Tibial nerve (tissue), 4 donors: ENCODE results near the gene NOS1.

Source experiments
- EP300 ChIP-seq, 2 donors: sonication (generic); formaldehyde crosslinking; IDR thresholded peaks; one replicate each; pipeline ENCODE4 v1.6.1; 2017; ENCODE audit warnings: antibody characterized with exemption in 2 of 2, mild to moderate bottlenecking in 1 of 2
- POLR2A ChIP-seq, 2 donors: fragments of 450-650 bp; IDR thresholded peaks; one replicate each; pipeline ENCODE4 v1.6.1; 2017; ENCODE audit warnings: antibody characterized with exemption in 2 of 2, mild to moderate bottlenecking in 2 of 2, moderate library complexity in 2 of 2
- TF ChIP-seq, protein P1 (sequence below), 5 experiments: fragments of 200-600 bp in 3 of 5; fragments of 450-650 bp in 2 of 5; sonication (generic) in 3 of 5; IDR thresholded peaks; one replicate each; pipeline ENCODE4 v1.5.1; 2016 to 2019; ENCODE audit warnings: antibody characterized with exemption in 5 of 5, mild to moderate bottlenecking in 3 of 5, moderate library complexity in 2 of 5

DNA sequence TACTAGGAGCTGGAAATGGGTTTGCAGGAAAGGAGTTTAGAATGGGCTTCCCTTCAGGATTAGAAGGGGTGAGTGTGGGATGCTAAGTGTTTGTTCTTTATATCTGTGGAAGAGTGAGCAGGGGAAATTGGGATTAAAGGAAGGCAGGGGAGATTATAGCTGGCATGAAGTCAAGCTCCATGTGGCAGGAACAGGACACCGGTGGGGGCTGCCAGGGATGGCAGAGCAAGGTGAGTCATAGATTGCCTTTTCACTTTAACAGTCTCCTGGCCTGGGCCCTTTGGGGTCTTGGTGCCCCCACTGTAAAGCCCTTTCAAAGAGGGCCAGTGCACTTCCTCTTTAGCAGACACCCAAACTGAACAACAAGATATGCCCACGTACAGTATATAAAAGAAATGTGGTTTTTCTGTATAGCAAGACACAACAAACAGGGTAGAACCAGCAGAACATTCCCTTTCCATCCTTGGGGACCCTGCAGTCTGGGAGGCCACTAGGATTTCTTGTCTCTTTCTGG, 148.1 kb downstream of the NOS1 start:
- TF ChIP-seq, protein P1, sequence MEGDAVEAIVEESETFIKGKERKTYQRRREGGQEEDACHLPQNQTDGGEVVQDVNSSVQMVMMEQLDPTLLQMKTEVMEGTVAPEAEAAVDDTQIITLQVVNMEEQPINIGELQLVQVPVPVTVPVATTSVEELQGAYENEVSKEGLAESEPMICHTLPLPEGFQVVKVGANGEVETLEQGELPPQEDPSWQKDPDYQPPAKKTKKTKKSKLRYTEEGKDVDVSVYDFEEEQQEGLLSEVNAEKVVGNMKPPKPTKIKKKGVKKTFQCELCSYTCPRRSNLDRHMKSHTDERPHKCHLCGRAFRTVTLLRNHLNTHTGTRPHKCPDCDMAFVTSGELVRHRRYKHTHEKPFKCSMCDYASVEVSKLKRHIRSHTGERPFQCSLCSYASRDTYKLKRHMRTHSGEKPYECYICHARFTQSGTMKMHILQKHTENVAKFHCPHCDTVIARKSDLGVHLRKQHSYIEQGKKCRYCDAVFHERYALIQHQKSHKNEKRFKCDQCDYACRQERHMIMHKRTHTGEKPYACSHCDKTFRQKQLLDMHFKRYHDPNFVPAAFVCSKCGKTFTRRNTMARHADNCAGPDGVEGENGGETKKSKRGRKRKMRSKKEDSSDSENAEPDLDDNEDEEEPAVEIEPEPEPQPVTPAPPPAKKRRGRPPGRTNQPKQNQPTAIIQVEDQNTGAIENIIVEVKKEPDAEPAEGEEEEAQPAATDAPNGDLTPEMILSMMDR (IDR thresholded peaks at IDR 0.05), result no peak
- TF ChIP-seq POLR2A (IDR thresholded peaks at IDR 0.05) (no peak), EP300 (IDR thresholded peaks at IDR 0.05) (no peak)
